K562 (cell line): Measurements from ENCODE around the gene SMG1. TPM values are rescaled to one million over a fixed set of nuclear protein-coding genes. Genes with fewer than 3 reads are reported as not detected.
A peak's percentile ranks its signal among the peaks of the same experiment; 100 is the strongest.

ENCODE experiments used
- ATAC-seq: fragments of 200-7000 bp; cut with Tn5 transposase; 3 replicates; pipeline ENCODE4 v1.9.1; 2020; ENCODE audit warnings: moderate library complexity
- BruUV-seq: library from RNA; stranded (reverse); fragments of 400-500 nt; replicated peaks from 2 replicates; lab custom pipeline; 2021; lab: Mats Ljungman, UMichigan
- CTCF ChIA-PET: fragments of 300-600 bp; formaldehyde crosslinking; extraction: SDS; loops from one replicate; lab custom pipeline; 2021; ENCODE audit warnings: low intra/inter-chr PET ratio; lab: Yijun Ruan, JAX
- POLR2A ChIA-PET: fragments of 300-600, 350-650 bp; sonication (Branson Sonifier 250); formaldehyde crosslinking; extraction: SDS; loops from one replicate; lab custom pipeline; 2021; ENCODE audit warnings: antibody characterized with exemption, inconsistent platforms; lab: Yijun Ruan, JAX
- DNase-seq, 4 experiments: peaks; one replicate each; pipeline versions ENCODE4 v3.0.0 to v3.0.0-alpha.2; 2011 to 2018; ENCODE audit warnings: low spot score in 3 of 4, mixed read lengths in 3 of 4; ENCODE audit errors: extremely low read depth in 1 of 4
- FAIRE-seq: peaks from 2 replicates; lab custom pipeline; 2011; peaks lifted over from hg19 to GRCh38; lab: Jason Lieb, UNC
- H2AFZ ChIP-seq: 2 replicates; pipeline ENCODE4 v1.6.0; 2011; ENCODE audit warnings: low read depth, low read length, control low read depth, inconsistent platforms
- H3K27ac ChIP-seq: fragments of 200-600 bp; 3 replicates; pipeline ENCODE4 v1.8.0; 2011; ENCODE audit warnings: low read depth, mild to moderate bottlenecking, control low read depth, inconsistent platforms, low read length, moderate library complexity, mixed read lengths; ENCODE audit errors: extremely low read depth
- H3K27me3 ChIP-seq, 2 experiments: fragments of 300-600 bp in 1 of 2; 2 replicates in 1 of 2; 3 replicates in 1 of 2; pipeline versions ENCODE4 v1.6.0 to v1.8.0; 2011; ENCODE audit warnings: inconsistent platforms in 2 of 2, low read length in 2 of 2, mild to moderate bottlenecking in 1 of 2, mixed read lengths in 1 of 2, moderate library complexity in 1 of 2; ENCODE audit not compliant: control insufficient read depth in 2 of 2, insufficient read depth in 2 of 2
- H3K36me3 ChIP-seq: fragments of 300-600 bp; 3 replicates; pipeline ENCODE4 v1.8.0; 2011; ENCODE audit warnings: mild to moderate bottlenecking, low read length, inconsistent platforms; ENCODE audit not compliant: control insufficient read depth, insufficient read depth
- H3K4me1 ChIP-seq, 2 experiments: fragments of 200-600 bp in 1 of 2; replicated peaks in 1 of 2; 2 replicates in 1 of 2; 3 replicates in 1 of 2; pipeline versions ENCODE4 v1.5.1 to v1.8.0; 2011; ENCODE audit warnings: inconsistent platforms in 2 of 2, low read length in 2 of 2, mild to moderate bottlenecking in 1 of 2, mixed read lengths in 1 of 2, moderate library complexity in 1 of 2; ENCODE audit not compliant: control insufficient read depth in 2 of 2, insufficient read depth in 2 of 2
- H3K4me2 ChIP-seq: 2 replicates; pipeline ENCODE4 v1.6.1; 2011; ENCODE audit warnings: low read length, control low read depth, inconsistent platforms, mixed read lengths; ENCODE audit not compliant: insufficient read depth
- H3K4me3 ChIP-seq: fragments of 200-600 bp; sonication (generic), shearing (Covaris generic); 2 replicates; pipeline ENCODE4 v1.5.1; 2016; ENCODE audit warnings: control low read depth, inconsistent platforms
- H3K79me2 ChIP-seq: fragments of 200-600 bp; 3 replicates; pipeline ENCODE4 v1.8.0; 2011; ENCODE audit warnings: low read length, inconsistent platforms; ENCODE audit not compliant: control insufficient read depth, insufficient read depth
- H3K9ac ChIP-seq, 2 experiments: 2 replicates each; pipeline versions ENCODE4 v1.6.0 to v1.6.1; 2011; ENCODE audit warnings: low read depth in 2 of 2, low read length in 2 of 2, control low read depth in 1 of 2, inconsistent platforms in 1 of 2, mild to moderate bottlenecking in 1 of 2, mixed read lengths in 1 of 2; ENCODE audit not compliant: insufficient read depth in 1 of 2
- H3K9me1 ChIP-seq: one replicate; pipeline ENCODE4 v1.6.0; 2011; ENCODE audit warnings: inconsistent platforms, mild to moderate bottlenecking, low read length, moderate library complexity; ENCODE audit not compliant: control insufficient read depth, insufficient read depth
- H3K9me3 ChIP-seq: replicated peaks from 2 replicates; pipeline ENCODE4 v1.5.1; 2011; ENCODE audit warnings: low read depth, low read length, inconsistent platforms; ENCODE audit not compliant: control insufficient read depth, insufficient read depth
- H4K20me1 ChIP-seq: replicated peaks from 2 replicates; pipeline ENCODE4 v1.6.1; 2011; ENCODE audit warnings: low read length, inconsistent platforms, mixed read lengths; ENCODE audit not compliant: control insufficient read depth, insufficient read depth
- ARID2 ChIP-seq: fragments of 450-650 bp; IDR thresholded peaks from 2 replicates; pipeline ENCODE4 v1.6.1; 2017; ENCODE audit warnings: antibody characterized with exemption, mild to moderate bottlenecking
- FUS ChIP-seq: fragments of 200-400 bp; formaldehyde crosslinking; optimal IDR thresholded peaks from 2 replicates; pipeline ENCODE3; 2017; ENCODE audit warnings: low read depth, low read length
- ID3 ChIP-seq, 2 experiments: fragments of 250-450 bp in 1 of 2; fragments of 450-650 bp in 1 of 2; sonication (Bioruptor Pico) in 1 of 2; IDR thresholded peaks; 2 replicates each; pipeline versions ENCODE4 v1.6.1 to v1.8.0; 2016 to 2021; ENCODE audit warnings: mild to moderate bottlenecking in 2 of 2, moderate library complexity in 2 of 2, missing compliant biosample characterization in 1 of 2, missing genetic modification characterization in 1 of 2
- JUND ChIP-seq, 2 experiments: IDR thresholded peaks; 2 replicates in 1 of 2; 3 replicates in 1 of 2; pipeline ENCODE4 v1.6.1; 2011; ENCODE audit warnings: borderline replicate concordance in 2 of 2, low read depth in 2 of 2, low read length in 2 of 2, improper control_type of control experiment in 1 of 2, missing biosample characterization in 1 of 2, missing genetic modification characterization in 1 of 2, missing genetic modification reagents in 1 of 2
- NFIX ChIP-seq: fragments of 250-450 bp; sonication (Bioruptor Pico); IDR thresholded peaks from 2 replicates; pipeline ENCODE4 v1.4.0; 2020; ENCODE audit warnings: low read depth, mild to moderate bottlenecking, moderate library complexity
- XRCC4 ChIP-seq: IDR thresholded peaks from one replicate; pipeline ENCODE4 v1.6.1; 2011; ENCODE audit not compliant: insufficient read depth, insufficient read length; ENCODE audit errors: extremely low read depth
- YBX1 ChIP-seq: fragments of 450-650 bp; IDR thresholded peaks from 2 replicates; pipeline ENCODE4 v1.7.1; 2016; ENCODE audit warnings: mild to moderate bottlenecking
- ZNF277 ChIP-seq: fragments of 250-450 bp; sonication (Bioruptor Pico); IDR thresholded peaks from 2 replicates; pipeline ENCODE4 v1.8.0; 2022; ENCODE audit warnings: inconsistent platforms, mild to moderate bottlenecking, moderate library complexity, borderline replicate concordance
- ZNF707 ChIP-seq: fragments of 250-450 bp; sonication (Bioruptor Pico); conservative IDR thresholded peaks from 2 replicates; pipeline ENCODE4 v1.8.0; 2022; ENCODE audit warnings: inconsistent platforms, mild to moderate bottlenecking, moderate library complexity
- WGBS: fragments of 100-300 bp; shearing (Covaris generic); methylation state at CpG from one replicate; pipeline ENCODE4 v1.1.6; 2016; ENCODE audit warnings: low coverage, mixed read lengths; ENCODE audit not compliant: insufficient coverage; ENCODE audit errors: missing lambda C conversion rate; 5-methylcytosine and 5-hydroxymethylcytosine counted together
- in situ Hi-C: fragments of 300-500 bp; cut with MboI; formaldehyde crosslinking; loops from 4 replicates; pipeline ENCODE4 v1.15.0; 2018; ENCODE audit warnings: inconsistent platforms, mixed read lengths
- intact Hi-C: fragments of 100-400 bp; cut with micrococcal nuclease; formaldehyde crosslinking; loops from 2 replicates; pipeline ENCODE4 v1.14.2; 2022
- polyA plus RNA-seq, 8 experiments: library from polyadenylated mRNA; depleted of rRNA in 4 of 8; stranded (reverse) in 5 of 8; unstranded in 3 of 8; fragments of >200 nt; fragmentation: Nextera tagmentation in 2 of 8; fragmentation: Illumina TruSeq in 1 of 8; extraction: Ambion mirVana in 2 of 8; extraction: Trizol in 1 of 8; gene quantifications; 2 replicates each; pipeline versions ENCODE4 v1.2.1 to v1.2.3, GENCODE V29; 2011 to 2014; ENCODE audit warnings: inconsistent platforms in 1 of 8, missing spikeins in 1 of 8
- total RNA-seq, 7 experiments: library from RNA; depleted of rRNA in 6 of 7; stranded (reverse); fragments of >200 nt in 6 of 7; fragmentation: Illumina TruSeq in 2 of 7; extraction: Trizol in 2 of 7; gene quantifications; 2 replicates each; pipeline versions ENCODE4 v1.2.1 to v1.2.3, GENCODE V29; 2011 to 2021; ENCODE audit warnings: low replicate concordance in 1 of 7

Gene SMG1
- total and polyA plus RNA-seq, 9 of the 15 experiments (the other 6 are each of a cell fraction or from before 2014, with no cell fraction given): 3.4 to 54.8 (median 32.0) TPM

- H3K36me3 ChIP-seq: peaks cover 95% of the 10 kb centered on the region
- POLR2A ChIA-PET: interaction anchor here (1.3 kb wide), 1 partner anchor 27 kb away, joined by 3 read pairs; no protein-coding TSS in a partner anchor
- 96% methylated on average over 8 of the region's 8 CpGs for WGBS
Observed at GRCh38 chr16:18832613-18833012, 93.6 kb downstream of the SMG1 start.

More at GRCh38 chr16:18832613-18833012, 93.6 kb downstream of the SMG1 start:
- no peak overlapping the region for H3K27ac ChIP-seq
- H3K9ac ChIP-seq: no peak overlapping the region
- H3K9me3 ChIP-seq: no peaks in the 10 kb centered on the region
- no peaks in the 10 kb centered on the region for H3K4me1 ChIP-seq
- in situ Hi-C loops: no loop called here
- no peak overlapping the region for H3K4me3 ChIP-seq
- no TSS peak for BruUV-seq
- DNase-seq (no peak), ATAC-seq (no peak), FAIRE-seq (no peak)
- H3K27me3 ChIP-seq: no peaks in the 10 kb centered on the region
- no peak overlapping the region for H2AFZ ChIP-seq
- TF ChIP-seq ZNF707 (0 out of 2 replicates have a peak, but pooled peaks have one; percentile 55), FUS (no peak), NFIX (CRISPR knock-in tag) (peak; percentile 45; the same call in 1 of the 2 replicates), ZNF277 (CRISPR knock-in tag) (peak; percentile 84; the same call in 1 of the 2 replicates), YBX1 (no peak), ID3 (CRISPR knock-in tag; IDR thresholded peaks at IDR 0.05) (no peak), ID3 (tag; IDR thresholded peaks at IDR 0.05) (no peak), ARID2 (no peak), JUND (IDR thresholded peaks at IDR 0.05; ENCODE audit: borderline replicate concordance, low read depth, low read length) (no peak), JUND (tag; IDR thresholded peaks at IDR 0.05; ENCODE audit: borderline replicate concordance, low read depth, low read length) (no peak), XRCC4 (no peak)
- no peaks in the 10 kb centered on the region for H3K79me2 ChIP-seq
- CTCF ChIA-PET: no interaction called here
- H3K9me1 ChIP-seq: no peaks in the 10 kb centered on the region
- no peak overlapping the region for H3K4me2 ChIP-seq
- intact Hi-C loops: no loop called here
- H4K20me1 ChIP-seq: no peaks in the 10 kb centered on the region
